ENCODE results near the gene RAB31.

DNA sequence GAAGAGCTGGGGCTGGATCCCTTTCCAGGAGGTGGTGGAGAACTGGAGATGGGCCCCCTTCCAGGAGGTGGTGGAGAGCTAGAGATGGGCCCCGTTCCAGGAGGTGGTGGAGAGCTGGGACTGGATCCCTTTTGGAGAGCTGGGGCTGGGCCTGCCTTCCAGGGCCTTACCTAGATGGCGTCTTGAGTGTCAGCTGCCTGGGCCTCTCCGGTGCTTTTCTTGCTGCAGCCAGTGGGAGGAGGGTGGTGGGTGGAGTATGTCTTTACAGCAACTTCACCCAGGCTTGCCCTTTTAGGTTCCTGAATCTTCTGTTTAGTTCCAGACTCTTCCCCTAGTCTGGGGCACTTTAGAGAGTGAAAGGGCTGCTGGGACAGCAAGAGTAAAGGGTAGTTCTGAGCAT lies 158.5 kb downstream of the RAB31 start:
- TF ChIP-seq, protein P1, sequence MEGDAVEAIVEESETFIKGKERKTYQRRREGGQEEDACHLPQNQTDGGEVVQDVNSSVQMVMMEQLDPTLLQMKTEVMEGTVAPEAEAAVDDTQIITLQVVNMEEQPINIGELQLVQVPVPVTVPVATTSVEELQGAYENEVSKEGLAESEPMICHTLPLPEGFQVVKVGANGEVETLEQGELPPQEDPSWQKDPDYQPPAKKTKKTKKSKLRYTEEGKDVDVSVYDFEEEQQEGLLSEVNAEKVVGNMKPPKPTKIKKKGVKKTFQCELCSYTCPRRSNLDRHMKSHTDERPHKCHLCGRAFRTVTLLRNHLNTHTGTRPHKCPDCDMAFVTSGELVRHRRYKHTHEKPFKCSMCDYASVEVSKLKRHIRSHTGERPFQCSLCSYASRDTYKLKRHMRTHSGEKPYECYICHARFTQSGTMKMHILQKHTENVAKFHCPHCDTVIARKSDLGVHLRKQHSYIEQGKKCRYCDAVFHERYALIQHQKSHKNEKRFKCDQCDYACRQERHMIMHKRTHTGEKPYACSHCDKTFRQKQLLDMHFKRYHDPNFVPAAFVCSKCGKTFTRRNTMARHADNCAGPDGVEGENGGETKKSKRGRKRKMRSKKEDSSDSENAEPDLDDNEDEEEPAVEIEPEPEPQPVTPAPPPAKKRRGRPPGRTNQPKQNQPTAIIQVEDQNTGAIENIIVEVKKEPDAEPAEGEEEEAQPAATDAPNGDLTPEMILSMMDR (IDR thresholded peaks at IDR 0.05 in 4 of 5, conservative IDR thresholded peaks at IDR 0.05 in 1 of 5), result no peak
- no peak for TF ChIP-seq POLR2A (IDR thresholded peaks at IDR 0.05)

All from gastrocnemius medialis (tissue), 4 donors.